Body of pancreas (tissue), 4 donors: ENCODE data around the gene DNAH6. TPM values are rescaled to one million over a fixed set of nuclear protein-coding genes. Genes with fewer than 3 reads are reported as not detected.

Source experiments
- ATAC-seq: fragments of 150-250 bp; one replicate; pipeline ENCODE4 v1.9.1; 2016
- DNase-seq, 4 donors: peaks; one replicate each; pipeline ENCODE4 v3.0.0-alpha.2; 2019
- H3K27ac ChIP-seq, 4 donors: fragments of 200-600 bp; sonication (generic); 1 replicate in 3 of 4; 2 replicates in 1 of 4; pipeline versions ENCODE4 v1.5.1 to v1.6.1; 2016 to 2019; ENCODE audit warnings: mild to moderate bottlenecking in 1 of 4, mixed read lengths in 1 of 4, moderate library complexity in 1 of 4
- H3K27me3 ChIP-seq, 2 donors: fragments of 200-600 bp; sonication (generic); one replicate each; pipeline ENCODE4 v1.6.0; 2016; ENCODE audit warnings: mild to moderate bottlenecking in 1 of 2
- H3K36me3 ChIP-seq, 2 donors: fragments of 200-600 bp; sonication (generic); replicated peaks in 1 of 2; 2 replicates each; pipeline ENCODE4 v1.5.1; 2016; ENCODE audit warnings: low read depth in 2 of 2; ENCODE audit not compliant: insufficient read depth in 1 of 2
- H3K4me1 ChIP-seq: fragments of 200-600 bp; sonication (generic); one replicate; pipeline ENCODE4 v1.6.0; 2016
- H3K4me3 ChIP-seq, 2 donors: fragments of 200-600 bp; sonication (generic); 1 replicate in 1 of 2; 2 replicates in 1 of 2; pipeline ENCODE4 v1.5.1; 2016 to 2019
- H3K9me3 ChIP-seq, 3 donors: fragments of 200-600 bp; sonication (generic); 1 replicate in 2 of 3; 2 replicates in 1 of 3; pipeline ENCODE4 v1.5.1; 2016
- CTCF ChIP-seq, 7 experiments: fragments of 450-650 bp in 4 of 7; fragments of 200-600 bp in 3 of 7; sonication (generic) in 3 of 7; IDR thresholded peaks; one replicate each; pipeline ENCODE4 v1.5.1; 2016 to 2019; ENCODE audit warnings: antibody characterized with exemption in 7 of 7
- POLR2A ChIP-seq, 3 donors: fragments of 450-650 bp; IDR thresholded peaks; one replicate each; pipeline ENCODE4 v1.6.1; 2016; ENCODE audit warnings: antibody characterized with exemption in 3 of 3, mild to moderate bottlenecking in 2 of 3
- WGBS, 2 donors: methylation state at CpG; one replicate each; pipeline ENCODE4 v1.1.5; 2017; 5-methylcytosine and 5-hydroxymethylcytosine counted together
- intact Hi-C: fragments of 100-400 bp; cut with DNase I; formaldehyde crosslinking; loops from one replicate; pipeline ENCODE4 v1.15.1; 2023
- total RNA-seq, 2 donors: library from RNA; depleted of rRNA; stranded (reverse); fragments of >200 nt; gene quantifications; one replicate each; pipeline ENCODE4 v1.1.0, GENCODE V29; 2016

The DNAH6 gene
- total RNA-seq, 2 donors from 2014 or later: 1.3 to 2.6 TPM

GRCh38 chr2:84821806-84822205, 305.5 kb downstream of the DNAH6 start:
- H3K27me3 ChIP-seq: no peaks in the 10 kb centered on the region
- WGBS, 2 donors: 84 to 87% methylated on average over 7 of the region's 7 CpGs
- no peak for TF ChIP-seq CTCF (IDR thresholded peaks at IDR 0.05)
- TF ChIP-seq POLR2A (IDR thresholded peaks at IDR 0.05): no peak

GRCh38 chr2:84823229-84823628, 306.9 kb downstream of the DNAH6 start:
- Histone ChIP-seq H3K27me3 (no peaks in the 10 kb centered on the region), H3K4me1 (no peaks in the 10 kb centered on the region), H3K36me3 (no peaks in the 10 kb centered on the region), H3K9me3 (no peaks in the 10 kb centered on the region), H3K27ac (no peak overlapping the region), H3K4me3 (no peak overlapping the region)
- ATAC-seq (no peak), DNase-seq (no peak)
- intact Hi-C loops: no loop called here
- TF ChIP-seq CTCF (IDR thresholded peaks at IDR 0.05) (no peak), POLR2A (IDR thresholded peaks at IDR 0.05) (no peak)
- WGBS, 2 donors: 79 to 81% methylated on average over 5 of the region's 5 CpGs

More at GRCh38 chr2:84821806-84822205, 305.5 kb downstream of the DNAH6 start:
- no peaks in the 10 kb centered on the region for H3K36me3 ChIP-seq
- no peak overlapping the region for H3K4me3 ChIP-seq
- H3K4me1 ChIP-seq: no peaks in the 10 kb centered on the region
- intact Hi-C loops: no loop called here
- DNase-seq: no peak
- H3K9me3 ChIP-seq: no peaks in the 10 kb centered on the region
- H3K27ac ChIP-seq: no peak overlapping the region
- no peak for ATAC-seq

- intact Hi-C loops: no loop called here
- no peaks in the 10 kb centered on the region for H3K9me3 ChIP-seq
- 91% methylated on average over 11 to 17 of the region's 21 CpGs for WGBS, 2 donors
- no peaks in the 10 kb centered on the region for H3K27me3 ChIP-seq
- no peak for ATAC-seq
- H3K27ac ChIP-seq: no peak overlapping the region
- H3K36me3 ChIP-seq: no peaks in the 10 kb centered on the region
- TF ChIP-seq POLR2A (IDR thresholded peaks at IDR 0.05) (no peak), CTCF (IDR thresholded peaks at IDR 0.05) (no peak)
- no peaks in the 10 kb centered on the region for H3K4me1 ChIP-seq
- no peak overlapping the region for H3K4me3 ChIP-seq
- DNase-seq: no peak
These were observed 307.5 kb downstream of the DNAH6 start for GRCh38 chr2:84823788-84824187.

- Histone ChIP-seq H3K9me3 (no peaks in the 10 kb centered on the region), H3K4me1 (no peaks in the 10 kb centered on the region), H3K27ac (no peak overlapping the region), H3K4me3 (no peak overlapping the region), H3K27me3 (no peaks in the 10 kb centered on the region), H3K36me3 (no peaks in the 10 kb centered on the region)
- ATAC-seq (no peak), DNase-seq (no peak)
- 72 to 83% methylated on average over 2 of the region's 2 CpGs for WGBS, 2 donors
- no peak for TF ChIP-seq POLR2A (IDR thresholded peaks at IDR 0.05)
- no peak for TF ChIP-seq CTCF (IDR thresholded peaks at IDR 0.05)
- intact Hi-C loops: no loop called here
These were observed 311.8 kb downstream of the DNAH6 start for GRCh38 chr2:84827978-84828575.

- no peaks in the 10 kb centered on the region for H3K36me3 ChIP-seq
- intact Hi-C loops: no loop called here
- H3K27me3 ChIP-seq: no peaks in the 10 kb centered on the region
- H3K9me3 ChIP-seq: no peaks in the 10 kb centered on the region
- WGBS, 2 donors: 68 to 73% methylated on average over 2 of the region's 2 CpGs
- TF ChIP-seq POLR2A (IDR thresholded peaks at IDR 0.05) (no peak), CTCF (IDR thresholded peaks at IDR 0.05) (no peak)
- no peak for ATAC-seq
- no peaks in the 10 kb centered on the region for H3K4me1 ChIP-seq
- no peak overlapping the region for H3K27ac ChIP-seq
- H3K4me3 ChIP-seq: no peak overlapping the region
- no peak for DNase-seq
These were observed 313.4 kb downstream of the DNAH6 start for GRCh38 chr2:84829693-84830092.
